GM13976 (cell line): ENCODE measurements around the gene AKT2.

ENCODE experiments used
- DNase-seq: peaks from one replicate; pipeline ENCODE4 v3.0.0; 2012; ENCODE audit warnings: low spot score
- CTCF ChIP-seq: IDR thresholded peaks from 2 replicates; pipeline ENCODE4 v1.5.1; 2012; ENCODE audit warnings: borderline replicate concordance, mild to moderate bottlenecking; ENCODE audit not compliant: insufficient read depth; ENCODE audit errors: extremely low read depth, missing control alignments, control extremely low read depth
- in situ Hi-C: fragments of 300-500 bp; cut with MboI; formaldehyde crosslinking; loops from one replicate; pipeline ENCODE4 v1.12.0; 2022; ENCODE audit warnings: low sequenced_read_pairs, mixed read lengths, inconsistent platforms; ENCODE audit not compliant: unreplicated experiment

Gene AKT2

GRCh38 chr19:40285353-40286234, 449 bp upstream of the AKT2 start:
- peak; percentile 97 for DNase-seq
- no peak for TF ChIP-seq CTCF
- in situ Hi-C loops = no loop called here

GRCh38 chr19:40284251-40284500, 969 bp downstream of the AKT2 start:
- TF ChIP-seq CTCF = no peak
- in situ Hi-C loops = no loop called here
- no peak for DNase-seq

- in situ Hi-C loops = no loop called here
- no peak for TF ChIP-seq CTCF
- no peak for DNase-seq
Measured at GRCh38 chr19:40283414-40284250, 1.5 kb downstream of the AKT2 start.

GRCh38 chr19:40282920-40283319, 2.2 kb downstream of the AKT2 start:
- TF ChIP-seq CTCF = no peak
- in situ Hi-C loops = no loop called here
- no peak for DNase-seq

- TF ChIP-seq CTCF = no peak
- no peak for DNase-seq
- in situ Hi-C loops = no loop called here
Measured at GRCh38 chr19:40282209-40282580, 3.0 kb downstream of the AKT2 start.

GRCh38 chr19:40281381-40282208, 3.5 kb downstream of the AKT2 start:
- TF ChIP-seq CTCF = no peak
- DNase-seq = no peak
- in situ Hi-C loops = no loop called here
